NCI-H1694 treated with DMSO at 0.1 percent for 48 hours (cell line): ENCODE measurements around the gene ARHGAP29.
"Not testable (repeated sequence)": the region's sequence is repeated elsewhere in the genome, so short reads cannot be mapped to it uniquely, and the experiment has no call there.

Experiments used
- DNase-seq: peaks from one replicate; lab custom pipeline; 2025; lab: John Stamatoyannopoulos, UW

Gene ARHGAP29

GRCh38 chr1:94180650-94181049 lies 56.7 kb downstream of the ARHGAP29 start:
- no peak for DNase-seq

GRCh38 chr1:94178901-94179300 lies 58.5 kb downstream of the ARHGAP29 start:
- DNase-seq = peak; percentile 61

DNA sequence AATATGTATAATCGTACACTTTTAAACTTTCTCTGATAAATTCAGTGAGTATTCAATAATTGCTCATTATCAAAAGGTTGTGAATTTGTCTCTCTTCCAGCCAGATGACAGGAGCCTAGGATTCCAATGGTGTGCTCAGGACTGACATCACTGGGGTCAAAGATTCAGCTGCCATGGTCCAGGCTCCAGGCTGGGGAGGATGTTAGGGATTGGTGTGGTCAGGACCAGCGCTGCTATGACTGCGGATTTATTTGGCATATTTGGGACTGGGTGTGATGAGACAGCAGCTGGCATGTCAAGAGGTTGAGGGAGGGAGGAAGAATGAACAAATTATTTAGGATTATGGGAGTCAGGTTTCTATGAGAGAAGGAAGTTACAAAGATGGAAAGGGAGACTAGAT lies 68.3 kb downstream of the ARHGAP29 start:
- no peak for DNase-seq

DNA sequence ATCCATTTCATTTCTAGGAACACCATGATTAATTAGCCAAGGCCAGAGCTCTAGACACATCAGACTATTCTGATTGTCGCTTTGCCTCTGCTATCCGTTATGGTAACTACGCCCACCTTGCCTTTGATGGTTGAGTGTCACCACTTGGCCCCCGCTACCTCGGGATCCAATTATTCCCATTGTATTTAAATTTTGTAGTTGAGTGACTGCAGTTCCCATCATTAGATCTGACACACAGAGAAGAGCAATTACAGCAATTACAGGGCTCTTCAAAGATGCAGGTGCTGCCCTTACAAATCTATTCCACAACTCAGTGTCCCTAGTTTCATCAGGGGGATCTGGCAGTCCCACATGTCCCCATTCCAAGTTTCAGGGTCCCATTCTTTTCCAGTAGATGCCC lies 71.5 kb downstream of the ARHGAP29 start:
- DNase-seq = no peak

DNA sequence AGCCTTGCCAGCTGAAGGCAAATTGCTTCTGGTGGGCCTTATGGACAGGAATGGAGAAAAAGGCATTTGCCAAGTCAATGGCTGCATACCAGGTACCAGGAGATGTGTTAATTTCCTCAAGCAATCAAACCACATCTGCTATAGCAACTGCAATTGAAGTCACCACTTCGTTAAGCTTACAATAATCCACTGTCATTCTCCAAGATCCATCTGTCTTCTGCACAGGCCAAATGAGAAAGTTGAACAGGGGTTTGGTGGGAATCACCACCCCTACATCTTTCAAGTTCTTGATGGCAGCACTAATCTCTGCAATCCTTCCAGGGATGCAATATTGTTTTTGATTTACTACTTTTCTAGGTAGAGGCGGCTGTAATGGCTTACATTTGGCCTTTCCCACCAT lies 72.5 kb downstream of the ARHGAP29 start:
- DNase-seq = not testable (repeated sequence)

DNA sequence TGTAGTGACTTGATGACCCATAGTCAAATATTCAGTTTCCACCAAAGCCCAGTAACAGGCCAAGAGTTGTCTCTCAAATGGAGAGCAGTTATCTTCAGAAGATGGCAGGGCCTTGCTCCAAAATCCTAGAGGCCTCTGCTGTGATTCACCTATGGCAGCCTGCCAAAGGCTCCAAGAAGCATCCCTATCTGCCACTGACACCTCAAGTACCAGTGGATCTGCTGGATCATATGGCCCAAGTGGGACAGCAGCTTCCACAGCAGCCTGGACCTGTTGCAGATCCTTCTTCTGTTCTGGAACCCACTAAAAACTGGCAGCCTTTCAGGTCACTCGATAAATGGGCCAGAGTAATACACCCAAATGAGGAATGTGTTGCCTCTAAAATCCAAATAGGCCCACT lies 73.3 kb downstream of the ARHGAP29 start:
- not testable (repeated sequence) for DNase-seq

DNA sequence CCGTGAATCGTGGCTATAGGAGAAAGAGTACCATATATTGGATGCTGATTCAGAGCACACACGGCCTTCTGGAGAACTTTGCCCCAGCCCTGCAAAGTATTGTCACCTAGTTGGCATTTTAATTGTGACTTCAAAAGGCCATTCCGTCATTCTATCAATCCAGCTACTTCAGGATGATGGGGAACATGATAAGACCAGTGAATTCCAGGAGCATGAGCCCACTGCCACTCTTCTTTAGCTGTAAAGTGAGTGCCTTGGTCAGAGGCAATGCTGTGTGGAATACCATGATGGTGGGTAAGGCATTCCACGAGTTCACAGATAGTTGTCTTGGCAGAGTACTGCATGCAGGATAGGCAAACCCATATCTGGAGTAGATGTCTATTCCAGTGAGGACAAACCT lies 74.1 kb downstream of the ARHGAP29 start:
- DNase-seq = not testable (repeated sequence)

DNA sequence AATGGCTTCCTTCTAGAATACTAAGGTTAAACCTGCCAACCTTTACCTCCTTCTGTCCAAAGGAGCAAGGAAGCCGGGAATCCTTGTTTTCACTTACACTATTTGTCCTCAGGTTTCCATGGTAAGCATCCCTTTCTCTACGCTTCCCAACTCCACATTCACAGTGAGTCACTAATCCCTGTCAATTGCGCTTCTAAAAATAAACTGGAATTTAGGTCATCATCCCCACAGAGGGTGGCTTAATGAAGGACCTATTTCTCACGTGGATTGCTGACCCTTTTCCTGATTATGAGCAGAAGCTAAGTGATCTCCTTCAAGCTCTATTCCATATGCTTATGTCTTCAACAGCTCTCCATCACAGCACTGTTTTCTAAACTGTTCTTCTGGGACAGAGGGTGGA lies 76.6 kb downstream of the ARHGAP29 start:
- DNase-seq = no peak

- DNase-seq = no peak
Observed at GRCh38 chr1:94156096-94156625, 81.2 kb downstream of the ARHGAP29 start.

- DNase-seq = no peak
Observed at GRCh38 chr1:94154989-94155388, 82.4 kb downstream of the ARHGAP29 start.

- DNase-seq = no peak
Observed at GRCh38 chr1:94153133-94153532, 84.3 kb downstream of the ARHGAP29 start.

GRCh38 chr1:94149166-94149565 lies 88.2 kb downstream of the ARHGAP29 start:
- DNase-seq = not testable (repeated sequence)

DNA sequence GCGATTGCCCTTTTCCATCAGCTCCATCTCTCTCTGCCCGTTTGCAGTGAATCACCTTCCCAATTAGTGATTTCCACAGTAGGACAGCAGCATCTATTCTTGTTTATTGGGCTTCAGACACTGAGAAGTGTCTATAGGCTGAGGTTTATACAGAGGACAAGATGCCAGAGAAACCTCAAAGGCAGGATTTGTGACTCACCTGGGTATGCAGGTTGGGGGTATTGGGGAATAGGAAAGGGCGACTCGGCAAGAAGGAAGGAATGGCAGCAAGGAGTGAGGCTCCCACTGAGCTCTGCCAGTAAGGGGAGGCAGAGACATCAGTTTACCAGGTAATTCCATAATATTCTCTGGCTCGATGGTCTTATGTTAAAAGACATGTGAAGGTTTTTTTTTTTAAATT lies 91.1 kb downstream of the ARHGAP29 start:
- DNase-seq = no peak

- DNase-seq = no peak
Observed at GRCh38 chr1:94144836-94145235, 92.5 kb downstream of the ARHGAP29 start.

- no peak for DNase-seq
Observed at GRCh38 chr1:94143809-94144176, 93.6 kb downstream of the ARHGAP29 start.

- no peak for DNase-seq
Observed at GRCh38 chr1:94143173-94143808, 94.1 kb downstream of the ARHGAP29 start.

GRCh38 chr1:94142583-94142982 lies 94.8 kb downstream of the ARHGAP29 start:
- DNase-seq = no peak

DNA sequence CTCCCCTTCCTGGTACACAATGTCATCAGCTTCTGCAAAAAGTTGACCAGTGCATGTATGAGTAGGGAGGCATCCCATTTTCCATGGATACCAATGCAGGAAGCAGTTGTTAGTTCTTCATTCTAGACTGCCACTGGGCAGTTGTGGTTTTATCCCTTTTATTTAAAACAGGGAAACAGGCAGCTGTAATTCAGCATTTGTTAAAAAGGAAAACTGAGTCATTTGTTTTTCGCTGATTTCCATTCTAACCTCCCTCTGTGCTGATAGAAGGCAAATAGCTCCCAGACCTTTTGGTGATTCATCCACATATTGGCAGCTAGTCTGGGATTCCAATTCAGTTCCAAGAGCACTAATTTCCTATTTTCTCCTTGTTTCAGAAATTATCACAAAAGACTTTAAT lies 95.4 kb downstream of the ARHGAP29 start:
- DNase-seq = no peak

GRCh38 chr1:94132111-94132510 lies 105.3 kb downstream of the ARHGAP29 start:
- no peak for DNase-seq

GRCh38 chr1:94130851-94131595 lies 106.4 kb downstream of the ARHGAP29 start:
- no peak for DNase-seq

DNA sequence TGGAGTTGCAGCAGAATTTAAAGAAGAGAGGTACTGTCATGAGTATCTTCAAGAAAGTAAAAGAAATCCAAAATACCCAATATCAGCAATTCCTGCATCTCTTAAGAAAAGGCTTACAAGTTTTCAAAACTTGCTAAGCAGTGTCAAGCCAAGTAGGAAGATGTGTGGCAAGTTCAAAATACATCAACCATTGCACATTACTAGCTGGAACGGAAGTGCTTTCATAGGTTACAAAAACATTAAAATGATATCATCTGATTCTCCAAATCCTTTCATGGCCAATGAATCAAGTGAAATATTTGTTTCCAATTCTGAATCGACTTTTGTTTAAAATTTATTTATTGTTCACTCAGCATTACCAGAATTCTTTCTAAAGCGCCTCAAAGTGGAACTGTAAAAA lies 110.7 kb downstream of the ARHGAP29 start:
- DNase-seq = no peak

DNA sequence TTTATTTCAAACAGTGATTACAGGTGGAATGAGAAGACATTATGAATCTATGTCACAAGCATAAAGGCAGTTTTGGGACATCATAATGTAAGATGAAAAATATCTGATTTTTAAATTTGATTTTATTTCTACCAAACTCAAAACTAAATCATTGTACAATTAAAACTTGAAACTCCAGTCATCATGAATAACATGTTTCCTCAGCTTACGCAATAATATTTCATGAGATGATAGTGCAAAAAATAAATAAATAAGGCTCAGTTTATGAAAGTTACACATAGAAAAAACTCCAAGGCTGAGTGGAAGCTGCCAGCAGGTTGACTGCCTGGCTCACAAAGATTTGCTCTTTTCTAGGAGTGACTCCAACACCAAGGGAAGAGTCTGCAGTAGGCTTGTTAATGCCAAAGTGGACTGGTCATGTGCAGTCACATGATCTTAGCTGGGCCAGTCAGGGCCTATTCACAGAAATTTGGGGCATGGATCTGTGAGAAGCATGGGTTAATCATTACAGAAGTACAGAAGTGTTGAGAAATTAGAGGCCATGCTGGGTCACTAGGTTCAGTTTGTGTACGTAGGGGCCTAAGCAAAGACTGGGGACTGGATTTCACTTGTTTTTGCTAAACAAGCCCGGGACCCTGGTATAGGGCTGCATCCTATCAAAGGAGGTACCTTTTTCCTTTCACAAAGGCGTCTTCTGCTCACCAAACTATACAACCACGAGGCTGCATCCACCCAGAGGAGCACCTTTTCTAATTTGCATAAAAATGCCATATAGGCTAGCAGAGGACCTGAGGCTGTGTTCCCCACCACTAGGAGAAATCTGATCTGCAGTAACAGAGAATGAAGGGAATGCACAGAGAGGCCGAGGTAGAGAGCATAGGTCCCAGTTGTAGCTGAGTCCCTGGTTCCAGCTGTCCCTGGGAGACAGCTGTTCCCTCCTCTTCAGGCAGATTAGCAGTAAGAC lies 111.6 kb downstream of the ARHGAP29 start:
- DNase-seq = no peak
